Measurements from ENCODE around the gene KRTAP13-2.

Gene KRTAP13-2

GRCh38 chr21:30326390-30326789 is 45.7 kb downstream of the KRTAP13-2 start:
- DNase-seq (ENCODE audit: low read depth), result no peak
